ENCODE data around the gene CA5A.
"Not testable (repeated sequence)": the region's sequence is repeated elsewhere in the genome, so short reads cannot be mapped to it uniquely, and the experiment has no call there.

The CA5A gene

GRCh38 chr16:87924041-87924810, 12.1 kb downstream of the CA5A start:
- H4K20me1 ChIP-seq: peaks cover 0 to 8% (median 0%) of the 10 kb centered on the region in 11 experiments; a peak in 5 of 22 replicates
- peaks cover 0 to 42% (median 19%) of the 10 kb centered on the region in 11 experiments; a peak in 16 of 22 replicates for H3K27me3 ChIP-seq
- H3K27ac ChIP-seq: no peak overlapping the region
- no peak overlapping the region for H3K9ac ChIP-seq
- peaks cover 20 to 64% (median 53%) of the 10 kb centered on the region in 10 experiments for H3K4me1 ChIP-seq
- no peak overlapping the region for H3K4me3 ChIP-seq
- TF ChIP-seq Cebpa-rat (IDR thresholded peaks at IDR 0.05): no peak
- H3K9me3 ChIP-seq (replicated peaks in 1 of 11): no peaks in the 10 kb centered on the region
- no peaks in the 10 kb centered on the region for H3K36me3 ChIP-seq
- H3K4me2 ChIP-seq: peak overlapping the region in 8 of 11 experiments; percentile 38 to 72 (median 63); a peak in 15 of 22 replicates

GRCh38 chr16:87922250-87922871, 14.0 kb downstream of the CA5A start:
- H3K9ac ChIP-seq: no peak overlapping the region
- H3K4me3 ChIP-seq: no peak overlapping the region
- H3K27ac ChIP-seq: no peak overlapping the region
- H4K20me1 ChIP-seq: peaks cover 0 to 8% (median 0%) of the 10 kb centered on the region in 11 experiments; a peak in 5 of 22 replicates
- TF ChIP-seq Cebpa-rat (IDR thresholded peaks at IDR 0.05): no peak
- peak overlapping the region in 9 of 11 experiments; percentile 21 to 72 (median 63); a peak in 15 of 22 replicates for H3K4me2 ChIP-seq
- H3K9me3 ChIP-seq (replicated peaks in 1 of 11): no peaks in the 10 kb centered on the region
- H3K27me3 ChIP-seq: peaks cover 0 to 42% (median 19%) of the 10 kb centered on the region in 11 experiments; a peak in 16 of 22 replicates
- peaks cover 30 to 68% (median 53%) of the 10 kb centered on the region in 10 experiments for H3K4me1 ChIP-seq
- no peaks in the 10 kb centered on the region for H3K36me3 ChIP-seq

- Histone ChIP-seq H3K27ac (no peak overlapping the region), H4K20me1 (peaks cover 0 to 5% (median 0%) of the 10 kb centered on the region in 11 experiments; a peak in 4 of 22 replicates), H3K4me2 (no peak overlapping the region)
Measured at GRCh38 chr16:87921236-87921773, 15.0 kb downstream of the CA5A start.

GRCh38 chr16:87919681-87919994, 16.7 kb downstream of the CA5A start:
- Histone ChIP-seq H4K20me1 (peaks cover 0 to 5% (median 0%) of the 10 kb centered on the region in 11 experiments; a peak in 3 of 22 replicates), H3K27me3 (peaks cover 0 to 28% (median 17%) of the 10 kb centered on the region in 11 experiments; a peak in 16 of 22 replicates), H3K27ac (no peak overlapping the region), H3K9ac (no peak overlapping the region), H3K4me3 (no peak overlapping the region), H3K4me1 (peaks cover 11 to 44% (median 31%) of the 10 kb centered on the region in 10 experiments), H3K36me3 (no peaks in the 10 kb centered on the region), H3K4me2 (peak overlapping the region in 2 of 11 experiments; percentile 15 to 44; a peak in 1 of 22 replicates), H3K9me3 (replicated peaks in 1 of 11) (no peaks in the 10 kb centered on the region)
- TF ChIP-seq Cebpa-rat (IDR thresholded peaks at IDR 0.05): no peak

More at GRCh38 chr16:87921236-87921773, 15.0 kb downstream of the CA5A start:
- Histone ChIP-seq H3K9me3 (replicated peaks in 1 of 11) (no peaks in the 10 kb centered on the region), H3K27me3 (peaks cover 0 to 35% (median 19%) of the 10 kb centered on the region in 11 experiments; a peak in 16 of 22 replicates), H3K4me3 (no peak overlapping the region), H3K4me1 (peaks cover 20 to 57% (median 43%) of the 10 kb centered on the region in 10 experiments), H3K36me3 (no peaks in the 10 kb centered on the region), H3K9ac (no peak overlapping the region)
- no peak for TF ChIP-seq Cebpa-rat (IDR thresholded peaks at IDR 0.05)

- Histone ChIP-seq H3K9ac (no peak overlapping the region), H3K27ac (no peak overlapping the region), H3K4me2 (peak overlapping the region in 8 of 11 experiments; percentile 6 to 81 (median 48); a peak in 11 of 22 replicates), H3K36me3 (no peaks in the 10 kb centered on the region), H3K9me3 (replicated peaks in 1 of 11) (no peaks in the 10 kb centered on the region), H3K4me1 (peaks cover 14 to 44% (median 30%) of the 10 kb centered on the region in 10 experiments), H4K20me1 (peaks cover 0 to 1% (median 0%) of the 10 kb centered on the region in 11 experiments; a peak in 3 of 22 replicates), H3K4me3 (no peak overlapping the region), H3K27me3 (peaks cover 0 to 28% (median 19%) of the 10 kb centered on the region in 11 experiments; a peak in 17 of 22 replicates)
- no peak for TF ChIP-seq Cebpa-rat (IDR thresholded peaks at IDR 0.05)
Measured at GRCh38 chr16:87918866-87919680, 17.3 kb downstream of the CA5A start.

DNA sequence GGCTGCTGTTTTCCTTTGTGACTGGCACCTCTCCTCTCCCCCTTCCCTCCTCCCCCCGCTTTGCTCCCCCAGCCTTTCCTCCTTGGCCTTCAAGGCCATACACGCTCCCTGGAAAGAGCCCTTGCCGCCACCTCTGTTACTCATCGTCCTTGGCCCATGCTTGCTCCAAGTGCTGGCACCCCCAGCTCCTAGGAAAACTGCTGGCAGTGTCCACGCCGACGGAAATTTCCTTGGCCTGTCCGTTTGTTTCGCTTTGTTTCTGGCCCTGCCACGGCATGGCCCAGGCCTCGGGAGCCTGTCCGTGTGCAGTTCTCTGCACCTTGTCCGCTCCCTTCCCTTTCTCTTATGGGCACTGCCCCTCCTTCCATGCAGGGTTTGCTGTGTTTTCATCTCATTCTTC, 18.0 kb downstream of the CA5A start:
- Histone ChIP-seq H4K20me1 (no peaks in the 10 kb centered on the region; a peak in 1 of 22 replicates), H3K4me1 (peaks cover 21 to 46% (median 30%) of the 10 kb centered on the region in 10 experiments), H3K9ac (no peak overlapping the region), H3K27ac (no peak overlapping the region), H3K4me2 (peak overlapping the region in 5 of 11 experiments; percentile 6 to 81 (median 51); a peak in 8 of 22 replicates), H3K9me3 (replicated peaks in 1 of 11) (no peaks in the 10 kb centered on the region), H3K36me3 (no peaks in the 10 kb centered on the region), H3K27me3 (peaks cover 0 to 28% (median 16%) of the 10 kb centered on the region in 11 experiments; a peak in 17 of 22 replicates), H3K4me3 (no peak overlapping the region)
- TF ChIP-seq Cebpa-rat (IDR thresholded peaks at IDR 0.05): no peak

GRCh38 chr16:87917503-87917902, 18.8 kb downstream of the CA5A start:
- Histone ChIP-seq H3K9ac (no peak overlapping the region), H4K20me1 (no peaks in the 10 kb centered on the region; a peak in 1 of 22 replicates), H3K27me3 (peaks cover 0 to 19% (median 11%) of the 10 kb centered on the region in 11 experiments; a peak in 12 of 22 replicates), H3K27ac (no peak overlapping the region), H3K4me2 (no peak overlapping the region), H3K4me1 (peaks cover 27 to 46% (median 31%) of the 10 kb centered on the region in 10 experiments), H3K4me3 (no peak overlapping the region), H3K36me3 (no peaks in the 10 kb centered on the region), H3K9me3 (replicated peaks in 1 of 11) (no peaks in the 10 kb centered on the region)
- no peak for TF ChIP-seq Cebpa-rat (IDR thresholded peaks at IDR 0.05)

GRCh38 chr16:87914812-87915211, 21.5 kb downstream of the CA5A start:
- no peaks in the 10 kb centered on the region; a peak in 1 of 22 replicates for H4K20me1 ChIP-seq
- H3K4me2 ChIP-seq: peak overlapping the region in 1 of 11 experiments; percentile 74; a peak in 1 of 22 replicates
- no peaks in the 10 kb centered on the region for H3K36me3 ChIP-seq
- H3K27ac ChIP-seq: no peak overlapping the region
- H3K9me3 ChIP-seq (replicated peaks in 1 of 11): no peaks in the 10 kb centered on the region
- peaks cover 33 to 59% (median 45%) of the 10 kb centered on the region in 10 experiments for H3K4me1 ChIP-seq
- peaks cover 0 to 25% (median 15%) of the 10 kb centered on the region in 11 experiments; a peak in 11 of 22 replicates for H3K27me3 ChIP-seq
- H3K4me3 ChIP-seq: no peak overlapping the region
- no peak overlapping the region for H3K9ac ChIP-seq
- TF ChIP-seq Cebpa-rat (IDR thresholded peaks at IDR 0.05): no peak

GRCh38 chr16:87914021-87914725, 22.2 kb downstream of the CA5A start:
- H4K20me1 ChIP-seq; H3K36me3 ChIP-seq; H3K9ac ChIP-seq; H3K27ac ChIP-seq; H3K4me3 ChIP-seq; H3K9me3 ChIP-seq (replicated peaks in 1 of 11): not testable (repeated sequence)
- peak overlapping the region; percentile 64 to 92 (median 84) for H3K4me2 ChIP-seq
- peaks cover 0 to 25% (median 15%) of the 10 kb centered on the region in 11 experiments; a peak in 11 of 22 replicates for H3K27me3 ChIP-seq
- H3K4me1 ChIP-seq: peaks cover 33 to 59% (median 48%) of the 10 kb centered on the region in 10 experiments

DNA sequence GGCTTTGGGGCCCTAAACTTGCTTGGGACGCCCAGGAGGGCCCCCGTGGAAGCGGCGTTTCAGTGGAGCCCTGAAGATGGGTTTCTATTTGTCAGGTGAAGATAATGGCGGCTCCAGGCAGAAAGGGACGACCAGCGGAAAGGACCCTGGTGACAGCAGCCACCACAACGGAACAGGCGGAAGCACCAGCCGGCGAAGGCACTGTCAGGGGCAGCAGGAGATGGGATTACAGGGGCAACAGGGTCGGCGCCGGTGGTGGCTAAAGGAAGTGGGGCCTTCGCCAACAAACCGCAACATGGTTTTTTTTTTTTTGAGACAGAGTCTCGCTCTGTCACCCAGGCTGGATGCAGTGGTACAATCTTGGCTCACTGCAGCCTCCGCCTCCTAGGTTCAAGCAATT, 23.6 kb downstream of the CA5A start:
- H4K20me1 ChIP-seq; H3K9me3 ChIP-seq (replicated peaks in 1 of 11); H3K36me3 ChIP-seq: not testable (repeated sequence)
- Histone ChIP-seq H3K4me3 (peak overlapping the region in 5 of 10 experiments; percentile 19 to 37 (median 28); a peak in 6 of 20 replicates), H3K27ac (peak overlapping the region in 8 of 11 experiments; percentile 24 to 85 (median 64); a peak in 15 of 22 replicates), H3K4me1 (peaks cover 23 to 55% (median 51%) of the 10 kb centered on the region in 10 experiments), H3K9ac (peak overlapping the region in 6 of 11 experiments; percentile 10 to 73 (median 35); a peak in 8 of 22 replicates), H3K27me3 (peaks cover 0 to 34% (median 15%) of the 10 kb centered on the region in 11 experiments; a peak in 14 of 22 replicates), H3K4me2 (peak overlapping the region; percentile 64 to 92 (median 84))

Data from BLaER1 treated with 17β-estradiol and CSF1 and Interleukin-3, amounts not matched to agents 10 nM and 100 nM (cell line).